HCT116 (cell line): Measurements from ENCODE around the gene SEC14L1.

Experiments
- EZH2 ChIP-seq: fragments of 200-600 bp; sonication (generic); IDR thresholded peaks from 2 replicates; pipeline ENCODE4 v1.6.1; 2017; ENCODE audit warnings: antibody characterized with exemption, mixed run types
- POLR2A ChIP-seq: IDR thresholded peaks from 2 replicates; pipeline ENCODE4 v1.7.0; 2011; ENCODE audit warnings: borderline replicate concordance; ENCODE audit not compliant: insufficient read depth, insufficient read length; ENCODE audit errors: extremely low read depth
- ZFX ChIP-seq: fragments of 450-650 bp; IDR thresholded peaks from 2 replicates; pipeline ENCODE4 v1.6.1; 2017
- ZNF274 ChIP-seq: fragments of 200-500 bp; sonication (Bioruptor generic); IDR thresholded peaks from 2 replicates; pipeline ENCODE4 v1.6.1; 2014; ENCODE audit warnings: mild to moderate bottlenecking, low read depth, low read length, inconsistent platforms

DNA sequence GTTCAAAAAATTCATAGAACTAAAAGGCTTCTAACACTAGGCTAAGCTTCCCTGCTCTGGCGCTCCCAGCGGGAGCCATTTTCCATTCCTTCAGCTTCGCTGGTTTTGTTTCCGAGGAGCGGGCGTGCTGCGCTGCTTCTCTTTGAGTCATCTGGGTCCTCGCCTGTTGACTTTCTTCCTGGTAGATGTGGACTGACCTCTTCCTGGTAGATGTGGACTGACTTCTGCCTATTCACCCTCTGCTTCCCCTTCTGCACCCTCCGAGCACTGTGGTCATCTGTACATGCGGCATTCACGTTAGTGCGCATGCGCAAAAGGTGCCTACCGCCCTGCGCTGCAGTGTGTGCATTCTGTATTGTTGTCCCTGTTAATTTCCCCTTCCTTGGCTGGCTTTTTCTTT is 40.8 kb upstream of the SEC14L1 start:
- no peak for TF ChIP-seq ZNF274
- no peak for TF ChIP-seq EZH2
- no peak for TF ChIP-seq POLR2A
- no peak for TF ChIP-seq ZFX
